Measurements from ENCODE around the gene CRX.
"Not testable (repeated sequence)": the region's sequence is repeated elsewhere in the genome, so short reads cannot be mapped to it uniquely, and the experiment has no call there.

Gene CRX

GRCh38 chr19:47861630-47862029 lies 39.9 kb downstream of the CRX start:
- no peak for DNase-seq

- peak; percentile 52 for DNase-seq
Measured at GRCh38 chr19:47863514-47863936, 41.8 kb downstream of the CRX start.

GRCh38 chr19:47865166-47865565 lies 43.4 kb downstream of the CRX start:
- no peak for DNase-seq

DNA sequence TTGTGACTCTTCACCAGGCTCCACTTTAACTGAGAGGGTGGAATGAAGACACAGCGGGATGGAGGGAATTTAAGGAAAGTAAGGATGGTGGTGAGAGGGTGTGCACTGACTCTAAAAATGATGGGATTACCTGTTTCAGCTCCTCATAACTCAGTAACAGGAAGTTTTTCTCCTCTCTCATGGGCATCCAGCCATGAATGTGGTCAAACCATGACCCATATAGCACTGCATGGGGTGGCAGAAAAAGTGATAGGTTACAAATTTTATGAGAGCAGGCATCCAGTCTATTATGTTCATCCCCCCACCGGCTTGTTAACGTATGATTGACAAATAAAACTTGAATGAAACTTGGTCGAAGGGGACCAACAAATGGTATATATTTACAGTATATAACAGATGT lies 57.2 kb downstream of the CRX start:
- DNase-seq, result no peak

DNA sequence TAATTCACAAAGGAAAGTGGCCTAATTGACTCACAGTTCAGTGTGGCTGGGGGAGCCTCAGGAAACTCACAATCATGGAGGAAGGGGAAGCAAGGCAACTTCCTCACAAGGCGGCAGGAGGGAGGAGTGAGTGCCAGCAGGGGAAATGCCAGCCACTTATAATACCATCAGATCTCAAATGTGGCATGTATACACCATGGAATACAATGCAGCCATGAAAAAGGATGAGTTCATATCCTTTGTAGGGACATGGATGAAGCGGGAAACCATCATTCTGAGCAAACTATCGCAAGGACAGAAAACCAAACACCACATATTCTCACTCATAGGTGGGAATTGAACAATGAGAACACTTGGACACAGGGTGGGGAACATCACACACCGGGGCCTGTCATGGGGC lies 57.6 kb downstream of the CRX start:
- DNase-seq, result not testable (repeated sequence)

DNA sequence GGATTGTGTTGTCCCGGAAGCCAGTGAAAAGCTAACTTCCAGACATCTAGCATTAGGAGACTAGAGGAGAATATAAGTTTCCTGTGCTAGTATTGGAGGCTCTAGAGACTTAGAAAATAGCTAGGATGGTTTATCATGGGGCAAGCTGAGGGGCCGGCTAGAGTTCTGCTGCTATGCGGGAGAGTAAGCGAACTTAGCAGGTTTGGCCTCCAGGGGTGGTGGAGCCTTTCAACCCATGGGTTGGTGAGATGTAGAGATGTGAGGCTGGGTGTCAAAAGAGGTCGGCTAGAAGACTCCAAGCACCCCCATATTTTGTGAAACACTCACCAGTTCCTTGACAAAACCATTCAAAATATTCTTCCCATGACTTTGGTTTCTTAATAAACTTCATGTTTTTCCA lies 60.0 kb downstream of the CRX start:
- no peak for DNase-seq

- no peak for DNase-seq
Measured at GRCh38 chr19:47882890-47883289, 61.2 kb downstream of the CRX start.

DNA sequence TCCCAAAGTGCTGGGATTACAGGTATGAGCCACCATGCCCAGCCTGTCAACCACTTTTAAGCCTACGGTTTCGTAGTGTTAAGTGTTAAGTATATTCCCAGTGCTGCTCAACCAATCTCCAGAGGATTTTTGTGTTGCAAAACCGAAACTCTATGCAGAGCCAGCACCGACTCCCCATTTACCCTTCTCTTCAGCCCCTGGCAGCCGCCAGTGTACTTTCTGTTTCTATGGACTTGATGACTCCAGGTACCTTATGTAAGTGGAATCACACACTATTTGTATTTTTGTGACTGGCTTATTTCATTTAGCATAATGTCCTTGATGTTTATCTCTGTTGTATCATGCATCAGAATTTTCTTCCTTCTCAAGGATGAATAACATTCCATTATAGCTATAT lies 63.3 kb downstream of the CRX start:
- DNase-seq, result no peak

DNA sequence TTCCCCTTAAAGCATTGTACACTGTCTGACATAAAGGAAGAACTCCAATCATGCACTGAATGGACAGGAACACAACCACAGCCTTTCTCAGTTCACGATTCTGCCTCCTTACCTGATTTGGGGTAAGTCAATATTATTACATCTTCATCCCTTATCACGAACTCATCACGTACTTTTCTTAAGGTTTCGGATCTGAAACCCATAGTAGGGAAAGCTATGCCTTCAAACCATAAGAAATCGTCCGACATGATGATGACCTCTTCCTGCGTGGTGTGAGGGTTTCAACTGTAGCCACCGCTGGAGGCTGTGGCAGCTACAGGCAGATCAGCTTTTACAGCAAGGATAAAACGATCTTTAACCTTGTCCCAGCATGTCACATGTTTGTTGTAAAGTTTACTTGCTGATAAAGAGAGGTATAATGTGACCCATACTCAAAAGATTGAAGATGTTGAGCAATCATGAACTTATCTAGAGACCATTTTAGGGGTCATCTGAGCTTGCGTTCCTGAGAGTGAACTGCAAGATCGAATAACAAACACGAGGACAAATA lies 64.3 kb downstream of the CRX start, which contains the start of gene SULT2A1:
Gene SULT2A1 (minus strand): TSS at position 306 of the 550 bp plus-strand sequence. CDS start 58 bp downstream, at position 248.
- DNase-seq, result no peak

GRCh38 chr19:47890865-47891621 lies 69.3 kb downstream of the CRX start:
- no peak for DNase-seq

DNA sequence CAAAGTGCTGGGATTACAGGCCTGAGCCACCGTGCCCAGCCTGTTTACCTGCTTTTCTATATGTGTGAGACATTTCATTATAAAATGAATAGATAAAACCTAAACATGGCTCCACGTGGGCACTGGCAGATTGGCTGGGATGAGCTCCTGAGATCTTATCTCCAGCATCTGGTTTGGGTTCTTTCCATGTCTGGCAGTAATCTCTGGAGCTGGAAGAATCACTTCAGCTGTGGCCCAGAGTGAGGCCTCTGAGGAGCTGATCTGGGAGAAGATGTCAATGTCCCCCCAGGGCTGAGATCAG lies 69.8 kb downstream of the CRX start:
- no peak for DNase-seq

DNA sequence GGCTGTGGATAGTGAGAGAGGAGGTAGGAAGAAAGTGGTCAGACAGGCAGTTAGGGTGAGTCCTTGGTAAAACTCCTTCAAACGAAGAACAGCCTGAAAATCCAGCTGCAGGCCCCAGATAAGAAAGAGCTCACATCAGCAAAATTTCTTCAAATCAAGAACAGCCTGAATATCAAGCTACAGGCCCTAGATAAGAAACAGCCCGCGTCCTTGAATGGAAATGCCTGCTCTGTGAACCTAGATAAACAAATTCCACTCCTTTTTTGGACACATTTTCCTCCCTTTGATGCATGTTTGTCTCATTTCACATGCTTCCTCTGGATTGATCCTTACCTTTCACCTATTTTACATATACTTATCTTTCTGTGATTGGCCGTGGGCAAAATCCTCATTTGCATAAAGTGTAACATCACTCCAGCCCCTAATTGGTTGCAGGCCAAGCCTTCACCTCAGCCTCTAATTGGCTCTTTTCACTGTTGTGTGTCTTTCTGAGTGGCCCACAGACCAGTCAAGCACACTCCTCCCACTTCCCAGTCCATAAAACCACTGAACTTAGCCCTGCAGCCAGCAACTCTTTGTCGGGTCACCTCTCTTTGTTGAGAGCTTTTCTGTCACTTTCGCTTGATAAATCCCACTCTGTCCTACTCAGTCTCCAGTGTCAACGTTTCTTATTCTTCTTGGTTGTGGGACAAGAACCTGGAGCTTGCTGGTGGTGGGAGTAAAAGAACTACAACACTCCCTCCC lies 70.4 kb downstream of the CRX start:
- no peak for DNase-seq

Measured in NK-92 treated with Interleukin-12 subunit alpha and Interleukin-12 subunit beta, amount 100 ng/mL, for 24 hours (cell line).